Activated CD4-positive, alpha-beta T cell treated with anti-CD3 and anti-CD28 coated beads, Interleukin-2, amount 50 U/mL, for 48 hours (primary cell): Measurements from ENCODE around the gene SP7.
"Not testable (repeated sequence)": the region's sequence is repeated elsewhere in the genome, so short reads cannot be mapped to it uniquely, and the experiment has no call there.

Experiments used
- DNase-seq, 2 experiments: peaks; one replicate each; pipeline ENCODE4 v3.0.0-alpha.2; 2020

The SP7 gene

DNA sequence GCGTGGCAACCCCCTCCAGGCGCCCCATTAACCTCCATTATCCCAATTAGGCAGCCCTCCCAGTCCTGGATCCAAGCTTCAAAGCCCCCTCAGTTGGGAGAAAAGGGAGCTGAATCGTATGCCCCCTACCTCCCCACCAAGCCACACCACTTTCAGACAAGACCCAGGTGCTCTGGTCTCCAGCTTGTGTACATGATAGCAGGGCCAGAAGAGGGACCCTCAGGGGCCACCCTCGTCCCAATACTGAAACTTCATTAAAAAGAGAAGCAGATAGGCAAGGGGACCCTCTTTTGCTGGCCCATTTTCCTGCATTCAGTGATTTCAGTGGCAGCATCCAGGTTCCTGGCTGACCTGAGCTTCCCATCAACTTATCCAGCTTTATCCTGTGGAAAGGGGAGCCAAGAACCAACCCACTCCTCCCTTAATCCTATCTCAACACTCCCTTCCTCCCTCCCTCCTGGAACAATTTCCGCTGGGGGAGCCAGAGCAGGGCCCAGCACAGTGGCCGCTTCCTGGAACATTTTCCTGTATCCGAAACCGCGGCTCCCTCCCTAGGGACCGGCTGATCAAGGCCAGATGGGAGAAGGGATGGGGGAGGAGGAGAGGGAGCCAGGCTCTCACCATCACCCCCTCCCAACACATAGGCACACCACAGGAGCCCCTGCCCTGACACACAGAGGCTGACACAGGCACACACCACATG lies 9.5 kb upstream of the SP7 start:
- DNase-seq, result no peak

GRCh38 chr12:53344824-53345485 lies 8.8 kb upstream of the SP7 start:
- DNase-seq, result peak; percentile 80 to 84

- no peak for DNase-seq
These were observed 8.3 kb upstream of the SP7 start for GRCh38 chr12:53344487-53344823.

- no peak for DNase-seq
These were observed 7.8 kb upstream of the SP7 start for GRCh38 chr12:53343969-53344368.

- no peak for DNase-seq
These were observed 7.3 kb upstream of the SP7 start for GRCh38 chr12:53343449-53343848.

DNA sequence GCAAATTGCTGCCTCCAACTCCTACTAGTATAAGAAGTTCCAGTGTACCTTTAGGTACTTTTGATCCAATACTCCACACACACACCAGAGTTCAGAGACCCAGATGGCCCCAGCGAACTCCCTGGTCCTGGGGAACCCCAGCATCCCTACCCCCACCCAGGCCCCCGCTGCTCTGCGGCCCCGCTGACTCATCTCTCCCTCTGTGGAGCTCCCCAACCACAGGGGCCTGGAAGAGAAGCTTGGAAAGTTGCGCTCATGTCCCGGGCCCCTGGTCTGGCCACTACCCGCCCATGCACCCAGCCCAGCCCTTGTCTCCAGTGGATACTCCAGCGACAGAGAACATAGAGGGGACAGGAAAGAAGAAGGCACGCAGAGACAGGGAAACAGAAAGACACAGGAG lies 4.2 kb upstream of the SP7 start:
- no peak for DNase-seq

- no peak for DNase-seq
These were observed 2.8 kb upstream of the SP7 start for GRCh38 chr12:53338916-53339315.

- DNase-seq, result no peak
These were observed 1.9 kb upstream of the SP7 start for GRCh38 chr12:53338017-53338416.

DNA sequence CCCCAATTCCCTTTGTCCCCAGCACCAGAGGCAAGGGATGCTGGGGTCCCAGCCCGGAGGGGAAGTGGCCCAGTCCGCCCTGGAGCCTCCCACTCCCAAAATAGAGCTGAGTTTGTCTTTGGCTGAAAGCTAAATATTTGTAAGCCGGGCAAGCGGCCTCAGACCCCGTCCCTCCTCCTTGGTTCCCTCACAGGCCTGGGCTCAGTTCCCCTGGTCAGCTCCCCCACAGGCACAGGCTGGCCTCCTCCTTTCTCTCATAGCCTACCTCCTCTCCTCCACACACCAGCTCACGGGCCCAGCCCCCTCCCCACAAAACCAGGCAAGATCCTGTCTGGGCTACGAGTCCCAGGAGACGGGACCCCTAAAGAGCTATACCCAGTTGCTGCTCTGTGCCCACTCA lies 1.3 kb downstream of the SP7 start:
- DNase-seq, result no peak

- no peak for DNase-seq
These were observed 2.3 kb downstream of the SP7 start for GRCh38 chr12:53333845-53334244.

- DNase-seq, result no peak
These were observed 2.9 kb downstream of the SP7 start for GRCh38 chr12:53333289-53333688.

- no peak for DNase-seq
These were observed 3.4 kb downstream of the SP7 start for GRCh38 chr12:53332744-53333143.

DNA sequence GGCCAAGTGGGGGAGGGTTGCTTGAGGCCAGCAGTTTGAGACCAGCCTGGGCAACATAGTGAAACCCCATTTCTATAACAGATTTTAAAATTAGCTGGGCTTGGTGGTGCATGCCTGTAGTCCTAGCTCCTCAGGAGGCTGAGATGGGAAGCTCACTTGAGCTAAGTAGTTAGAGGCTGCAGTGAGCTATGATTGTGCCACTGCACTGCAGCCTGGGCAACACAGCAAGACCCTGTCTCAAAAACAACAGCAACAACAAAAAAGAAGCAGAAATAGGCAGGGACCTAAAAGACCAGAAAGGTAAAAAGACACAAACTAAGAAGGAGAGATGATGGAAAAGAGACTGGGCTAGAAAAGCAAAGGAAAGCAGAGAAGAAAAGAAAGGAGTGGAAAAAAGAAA lies 3.8 kb downstream of the SP7 start:
- not testable (repeated sequence) for DNase-seq

DNA sequence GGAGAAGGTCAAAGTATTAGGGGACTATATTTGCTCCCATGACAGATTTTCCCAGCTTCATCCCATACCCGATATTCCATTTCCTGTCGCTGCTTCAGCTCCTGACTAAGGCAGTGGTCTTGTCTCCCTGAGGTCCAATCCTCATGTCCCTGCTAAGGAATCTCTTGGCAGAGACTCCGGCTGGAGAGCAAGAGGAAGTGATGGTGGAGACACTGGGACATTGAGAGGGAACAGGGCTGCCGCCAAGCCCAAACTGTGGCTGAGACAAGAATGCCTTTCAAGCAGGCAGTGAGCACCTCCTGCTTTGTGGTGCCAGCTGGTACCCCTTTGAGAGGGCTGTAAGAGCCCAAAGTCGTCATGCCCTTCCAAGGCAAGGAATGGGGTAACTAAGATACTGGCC lies 5.5 kb downstream of the SP7 start:
- no peak for DNase-seq

DNA sequence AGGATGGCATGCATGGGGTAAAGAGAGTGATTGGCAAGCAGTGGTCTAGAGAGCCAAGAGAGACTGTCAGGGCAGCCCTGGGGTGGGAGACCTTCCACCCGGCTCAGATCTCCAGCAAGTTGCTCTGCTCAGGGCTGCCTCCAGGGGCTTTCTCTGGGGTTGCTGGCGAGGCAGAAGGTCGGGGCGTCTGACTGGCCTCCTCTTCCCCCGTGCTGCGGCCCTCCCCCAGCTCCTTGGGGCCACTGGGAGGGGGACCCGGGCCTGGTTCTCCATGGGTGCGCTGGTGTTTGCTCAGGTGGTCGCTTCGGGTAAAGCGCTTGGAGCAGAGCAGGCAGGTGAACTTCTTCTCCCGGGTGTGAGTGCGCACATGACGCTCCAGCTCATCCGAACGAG lies 8.1 kb downstream of the SP7 start:
- DNase-seq, result no peak

GRCh38 chr12:53327435-53328042 lies 8.6 kb downstream of the SP7 start:
- no peak for DNase-seq

GRCh38 chr12:53326460-53327185 lies 9.5 kb downstream of the SP7 start:
- no peak for DNase-seq

- peak; percentile 32 to 46 for DNase-seq
These were observed 10.6 kb downstream of the SP7 start for GRCh38 chr12:53325511-53326061.

- DNase-seq, result peak; percentile 92 to 93
These were observed 11.2 kb downstream of the SP7 start for GRCh38 chr12:53324779-53325510.

DNA sequence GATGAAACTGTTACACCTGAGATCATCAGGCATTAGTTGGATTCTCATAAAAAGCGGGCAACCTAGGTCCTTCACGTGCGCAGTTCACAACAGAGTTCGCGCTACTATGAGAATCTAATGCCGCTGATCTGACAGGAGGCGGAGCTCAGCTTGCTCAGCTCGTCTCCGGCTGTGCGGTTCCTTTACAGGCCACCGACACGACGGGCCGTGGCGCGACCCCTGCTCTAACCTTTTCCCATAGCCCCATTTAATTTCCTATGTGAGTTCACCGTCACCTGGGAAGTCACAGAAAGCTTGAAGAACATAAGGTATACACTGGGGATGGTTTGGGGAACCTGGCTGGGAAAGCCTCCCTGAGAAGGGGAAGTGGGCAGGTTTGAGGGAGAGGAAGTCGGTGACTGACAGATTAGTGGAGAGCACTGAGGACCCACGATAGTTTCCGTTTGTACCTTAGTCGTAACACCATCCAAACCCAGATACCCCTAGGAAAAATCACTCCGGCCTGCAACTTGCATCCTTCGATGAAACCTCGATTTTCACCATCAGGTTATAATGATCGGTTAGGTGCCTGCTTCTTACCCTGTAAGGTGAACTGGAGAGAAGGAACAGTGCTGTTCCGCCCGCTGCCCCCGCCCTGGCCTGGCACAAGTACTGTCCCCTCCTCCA lies 11.9 kb downstream of the SP7 start:
- DNase-seq, result peak; percentile 61 to 71

GRCh38 chr12:53320352-53321195 lies 15.6 kb downstream of the SP7 start:
- no peak for DNase-seq
